Measurements from ENCODE around the gene TEKTIP1.

DNA sequence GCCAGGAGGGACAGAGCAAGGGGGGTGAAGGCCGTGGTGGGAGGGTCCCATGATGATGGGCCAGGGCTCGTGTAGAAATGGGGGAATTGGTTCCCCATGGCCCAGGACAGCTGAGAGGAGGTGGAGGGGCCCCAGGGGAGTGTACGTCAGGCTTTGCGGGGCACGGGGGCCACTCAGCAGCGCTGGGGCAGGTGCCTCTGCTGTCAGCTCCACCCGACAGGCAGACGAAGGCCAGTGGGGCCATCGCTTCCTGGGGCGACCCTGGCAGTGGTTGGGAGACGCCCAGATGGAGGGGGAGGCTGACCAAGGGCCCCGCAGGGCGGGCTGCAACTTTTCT lies 1.9 kb upstream of the TEKTIP1 start:
- TF ChIP-seq, protein P1, sequence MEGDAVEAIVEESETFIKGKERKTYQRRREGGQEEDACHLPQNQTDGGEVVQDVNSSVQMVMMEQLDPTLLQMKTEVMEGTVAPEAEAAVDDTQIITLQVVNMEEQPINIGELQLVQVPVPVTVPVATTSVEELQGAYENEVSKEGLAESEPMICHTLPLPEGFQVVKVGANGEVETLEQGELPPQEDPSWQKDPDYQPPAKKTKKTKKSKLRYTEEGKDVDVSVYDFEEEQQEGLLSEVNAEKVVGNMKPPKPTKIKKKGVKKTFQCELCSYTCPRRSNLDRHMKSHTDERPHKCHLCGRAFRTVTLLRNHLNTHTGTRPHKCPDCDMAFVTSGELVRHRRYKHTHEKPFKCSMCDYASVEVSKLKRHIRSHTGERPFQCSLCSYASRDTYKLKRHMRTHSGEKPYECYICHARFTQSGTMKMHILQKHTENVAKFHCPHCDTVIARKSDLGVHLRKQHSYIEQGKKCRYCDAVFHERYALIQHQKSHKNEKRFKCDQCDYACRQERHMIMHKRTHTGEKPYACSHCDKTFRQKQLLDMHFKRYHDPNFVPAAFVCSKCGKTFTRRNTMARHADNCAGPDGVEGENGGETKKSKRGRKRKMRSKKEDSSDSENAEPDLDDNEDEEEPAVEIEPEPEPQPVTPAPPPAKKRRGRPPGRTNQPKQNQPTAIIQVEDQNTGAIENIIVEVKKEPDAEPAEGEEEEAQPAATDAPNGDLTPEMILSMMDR (IDR thresholded peaks at IDR 0.05): no peak
- no peak for TF ChIP-seq POLR2AphosphoS5 (IDR thresholded peaks at IDR 0.05; ENCODE audit: low read depth, low read length)
